GM23338 (cell line): ENCODE measurements around the gene R3HDML. TPM values are rescaled to one million over a fixed set of nuclear protein-coding genes. Genes with fewer than 3 reads are reported as not detected.

Source experiments
- ATAC-seq: fragments of 200-7000 bp; cut with Tn5 transposase; 3 replicates; pipeline ENCODE4 v1.9.1; 2020
- DNase-seq: peaks from one replicate; pipeline ENCODE4 v3.0.0-alpha.2; 2015; ENCODE audit warnings: low spot score
- H2AFZ ChIP-seq: fragments of 200-600 bp; sonication (generic); 2 replicates; pipeline ENCODE4 v1.8.0; 2016; ENCODE audit warnings: antibody characterized with exemption, mild to moderate bottlenecking, moderate library complexity
- H3F3A ChIP-seq: fragments of 200-600 bp; sonication (generic); replicated peaks from 2 replicates; pipeline ENCODE4 v1.8.0; 2017; ENCODE audit warnings: antibody characterized with exemption, mixed run types, low read depth
- H3K27ac ChIP-seq: fragments of 200-600 bp; sonication (generic); 2 replicates; pipeline ENCODE4 v1.6.1; 2016; ENCODE audit warnings: low read depth
- H3K27me3 ChIP-seq: fragments of 200-600 bp; sonication (generic); 2 replicates; pipeline ENCODE4 v1.8.0; 2016; ENCODE audit warnings: mild to moderate bottlenecking, mixed run types, moderate library complexity; ENCODE audit not compliant: insufficient read depth
- H3K36me3 ChIP-seq: fragments of 200-600 bp; sonication (generic); 2 replicates; pipeline ENCODE4 v1.8.0; 2016; ENCODE audit warnings: mild to moderate bottlenecking; ENCODE audit not compliant: insufficient read depth
- H3K4me1 ChIP-seq: fragments of 200-600 bp; sonication (generic); 2 replicates; pipeline ENCODE4 v1.8.0; 2016; ENCODE audit warnings: mild to moderate bottlenecking, moderate library complexity; ENCODE audit not compliant: insufficient read depth
- H3K4me2 ChIP-seq: fragments of 200-600 bp; sonication (generic); 2 replicates; pipeline ENCODE4 v1.7.1; 2017; ENCODE audit warnings: mixed run types
- H3K4me3 ChIP-seq: fragments of 200-600 bp; sonication (generic); 2 replicates; pipeline ENCODE4 v1.6.1; 2016; ENCODE audit warnings: mixed run types
- H3K79me2 ChIP-seq: fragments of 200-600 bp; sonication (generic); replicated peaks from 2 replicates; pipeline ENCODE4 v1.8.0; 2017; ENCODE audit warnings: mild to moderate bottlenecking; ENCODE audit not compliant: insufficient read depth
- H3K9me2 ChIP-seq: fragments of 200-600 bp; sonication (generic); 2 replicates; pipeline ENCODE4 v1.8.0; 2017; ENCODE audit not compliant: insufficient read depth
- H4K20me1 ChIP-seq: fragments of 200-600 bp; sonication (generic); replicated peaks from 2 replicates; pipeline ENCODE4 v1.8.0; 2017; ENCODE audit warnings: mild to moderate bottlenecking; ENCODE audit not compliant: insufficient read depth
- H3K27ac Mint-ChIP-seq: 2 replicates; pipeline ENCODE4 v1.8.0; 2020; ENCODE audit warnings: inconsistent platforms, mild to moderate bottlenecking, moderate library complexity, mixed read lengths
- H3K27me3 Mint-ChIP-seq: 3 replicates; pipeline ENCODE4 v1.8.0; 2022; ENCODE audit warnings: low read depth, mild to moderate bottlenecking, moderate library complexity, mixed read lengths, inconsistent platforms; ENCODE audit not compliant: insufficient read depth, poor library complexity
- H3K36me3 Mint-ChIP-seq: 3 replicates; pipeline ENCODE4 v1.8.0; 2021; ENCODE audit warnings: low read depth, mild to moderate bottlenecking, inconsistent platforms, moderate library complexity, mixed read lengths
- H3K4me1 Mint-ChIP-seq: 3 replicates; pipeline ENCODE4 v1.8.0; 2020; ENCODE audit warnings: mild to moderate bottlenecking, inconsistent platforms, mixed read lengths
- H3K4me3 Mint-ChIP-seq: 3 replicates; pipeline ENCODE4 v1.8.0; 2021; ENCODE audit warnings: moderate library complexity, mild to moderate bottlenecking, inconsistent platforms, mixed read lengths
- H3K9me3 Mint-ChIP-seq: 3 replicates; pipeline ENCODE4 v1.8.0; 2020; ENCODE audit warnings: moderate library complexity, mild to moderate bottlenecking, inconsistent platforms, mixed read lengths
- CREB1 ChIP-seq: fragments of 250-450 bp; sonication (Bioruptor Pico); IDR thresholded peaks from 2 replicates; pipeline ENCODE4 v1.5.0; 2020; ENCODE audit warnings: low read depth, mild to moderate bottlenecking, moderate library complexity
- EZH2 ChIP-seq: fragments of 200-600 bp; sonication (generic); IDR thresholded peaks from one replicate; pipeline ENCODE4 v1.8.0; 2017; ENCODE audit warnings: antibody characterized with exemption, mild to moderate bottlenecking, low read depth; ENCODE audit not compliant: unreplicated experiment
- EZH2phosphoT487 ChIP-seq: fragments of 200-600 bp; sonication (generic); IDR thresholded peaks from one replicate; pipeline ENCODE4 v1.8.1; 2018; ENCODE audit warnings: antibody characterized with exemption; ENCODE audit not compliant: unreplicated experiment
- JUNB ChIP-seq: IDR thresholded peaks from one replicate; pipeline ENCODE4 v1.6.1; 2016; ENCODE audit warnings: antibody characterized with exemption; ENCODE audit not compliant: unreplicated experiment
- NANOG ChIP-seq: IDR thresholded peaks from 2 replicates; pipeline ENCODE4 v1.6.1; 2016; ENCODE audit warnings: antibody characterized with exemption, borderline replicate concordance
- POLR2AphosphoS5 ChIP-seq: IDR thresholded peaks from 2 replicates; pipeline ENCODE4 v1.6.1; 2016; ENCODE audit warnings: antibody characterized with exemption, low read depth
- STAT1 ChIP-seq: IDR thresholded peaks from one replicate; pipeline ENCODE4 v1.6.1; 2016; ENCODE audit warnings: antibody characterized with exemption; ENCODE audit not compliant: unreplicated experiment
- ZNF114 ChIP-seq: fragments of 250-450 bp; sonication (Bioruptor Pico); IDR thresholded peaks from 2 replicates; pipeline ENCODE4 v1.5.0; 2020; ENCODE audit warnings: mild to moderate bottlenecking, moderate library complexity
- ZNF331 ChIP-seq: fragments of 250-450 bp; sonication (Bioruptor Pico); IDR thresholded peaks from 2 replicates; pipeline ENCODE4 v1.5.0; 2020; ENCODE audit warnings: low read depth, mild to moderate bottlenecking, moderate library complexity
- polyA plus RNA-seq: library from polyadenylated mRNA; unstranded; fragments of >200 nt; fragmentation: Nextera tagmentation; extraction: Ambion mirVana; gene quantifications from 2 replicates; pipeline ENCODE4 v1.2.1, GENCODE V29; 2016
- total RNA-seq: library from RNA; depleted of rRNA; stranded (reverse); fragments of >200 nt; shearing (Covaris generic); gene quantifications from 2 replicates; pipeline ENCODE4 v1.2.3, GENCODE V29; 2014
- TF ChIP-seq, protein P1 (sequence below): IDR thresholded peaks from one replicate; pipeline ENCODE4 v1.6.1; 2018; ENCODE audit warnings: antibody characterized with exemption; ENCODE audit not compliant: unreplicated experiment
- TF ChIP-seq, protein P2 (sequence below): IDR thresholded peaks from 2 replicates; pipeline ENCODE4 v1.6.1; 2016; ENCODE audit warnings: antibody characterized with exemption
- TF ChIP-seq, protein P3 (sequence below): fragments of 250-450 bp; sonication (Bioruptor Pico); IDR thresholded peaks from 2 replicates; pipeline ENCODE4 v1.5.0; 2020; ENCODE audit warnings: mild to moderate bottlenecking, moderate library complexity
- TF ChIP-seq, protein P4 (sequence below), 2 experiments: fragments of 200-600 bp in 1 of 2; sonication (generic) in 1 of 2; conservative IDR thresholded peaks; 2 replicates each; pipeline versions ENCODE4 v1.5.1 to v1.6.1; 2016 to 2017; ENCODE audit warnings: antibody characterized with exemption in 2 of 2, low read depth in 2 of 2, mild to moderate bottlenecking in 2 of 2, moderate library complexity in 1 of 2

Gene R3HDML
- total and polyA plus RNA-seq, 2 experiments from 2014 or later: not detected

DNA sequence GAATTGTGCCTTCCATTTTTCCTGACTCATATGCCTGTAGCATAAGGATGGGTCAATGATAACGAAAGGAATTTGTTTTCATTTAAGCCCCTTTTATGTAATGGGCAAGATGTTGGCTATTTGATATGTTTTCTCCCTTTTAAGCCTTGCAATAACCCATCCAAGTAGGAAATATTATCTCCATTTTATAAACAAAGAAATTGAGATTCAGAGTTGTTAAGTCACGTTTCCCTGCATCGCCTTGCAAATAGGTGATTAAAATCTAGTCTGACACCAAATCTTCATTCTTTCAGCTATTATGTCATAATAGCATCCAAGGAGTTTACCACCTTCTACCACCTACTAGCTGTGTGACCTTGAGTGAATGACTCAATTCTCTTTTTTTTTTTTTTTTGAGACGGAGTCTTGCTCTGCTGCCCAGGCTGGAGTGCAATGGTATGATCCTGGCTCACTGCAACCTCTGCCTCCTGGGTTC is 25.7 kb downstream of the R3HDML start:
- Histone ChIP-seq H3K27ac (no peak overlapping the region), H3F3A (no peaks in the 10 kb centered on the region), H3K4me2 (no peak overlapping the region), H3K4me1 (no peaks in the 10 kb centered on the region), H3K27me3 (no peaks in the 10 kb centered on the region), H4K20me1 (no peaks in the 10 kb centered on the region), H3K4me3 (no peak overlapping the region), H3K9me2 (no peaks in the 10 kb centered on the region), H3K79me2 (no peaks in the 10 kb centered on the region), H2AFZ (no peak overlapping the region), H3K36me3 (no peaks in the 10 kb centered on the region)
- no peak for TF ChIP-seq ZNF331 (CRISPR knock-in tag)
- TF ChIP-seq, protein P1, sequence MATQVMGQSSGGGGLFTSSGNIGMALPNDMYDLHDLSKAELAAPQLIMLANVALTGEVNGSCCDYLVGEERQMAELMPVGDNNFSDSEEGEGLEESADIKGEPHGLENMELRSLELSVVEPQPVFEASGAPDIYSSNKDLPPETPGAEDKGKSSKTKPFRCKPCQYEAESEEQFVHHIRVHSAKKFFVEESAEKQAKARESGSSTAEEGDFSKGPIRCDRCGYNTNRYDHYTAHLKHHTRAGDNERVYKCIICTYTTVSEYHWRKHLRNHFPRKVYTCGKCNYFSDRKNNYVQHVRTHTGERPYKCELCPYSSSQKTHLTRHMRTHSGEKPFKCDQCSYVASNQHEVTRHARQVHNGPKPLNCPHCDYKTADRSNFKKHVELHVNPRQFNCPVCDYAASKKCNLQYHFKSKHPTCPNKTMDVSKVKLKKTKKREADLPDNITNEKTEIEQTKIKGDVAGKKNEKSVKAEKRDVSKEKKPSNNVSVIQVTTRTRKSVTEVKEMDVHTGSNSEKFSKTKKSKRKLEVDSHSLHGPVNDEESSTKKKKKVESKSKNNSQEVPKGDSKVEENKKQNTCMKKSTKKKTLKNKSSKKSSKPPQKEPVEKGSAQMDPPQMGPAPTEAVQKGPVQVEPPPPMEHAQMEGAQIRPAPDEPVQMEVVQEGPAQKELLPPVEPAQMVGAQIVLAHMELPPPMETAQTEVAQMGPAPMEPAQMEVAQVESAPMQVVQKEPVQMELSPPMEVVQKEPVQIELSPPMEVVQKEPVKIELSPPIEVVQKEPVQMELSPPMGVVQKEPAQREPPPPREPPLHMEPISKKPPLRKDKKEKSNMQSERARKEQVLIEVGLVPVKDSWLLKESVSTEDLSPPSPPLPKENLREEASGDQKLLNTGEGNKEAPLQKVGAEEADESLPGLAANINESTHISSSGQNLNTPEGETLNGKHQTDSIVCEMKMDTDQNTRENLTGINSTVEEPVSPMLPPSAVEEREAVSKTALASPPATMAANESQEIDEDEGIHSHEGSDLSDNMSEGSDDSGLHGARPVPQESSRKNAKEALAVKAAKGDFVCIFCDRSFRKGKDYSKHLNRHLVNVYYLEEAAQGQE: no peak
- TF ChIP-seq POLR2AphosphoS5: no peak
- no peak for TF ChIP-seq NANOG
- no peak for TF ChIP-seq JUNB
- TF ChIP-seq EZH2phosphoT487: no peak
- TF ChIP-seq ZNF114 (CRISPR knock-in tag): no peak
- TF ChIP-seq, protein P2, sequence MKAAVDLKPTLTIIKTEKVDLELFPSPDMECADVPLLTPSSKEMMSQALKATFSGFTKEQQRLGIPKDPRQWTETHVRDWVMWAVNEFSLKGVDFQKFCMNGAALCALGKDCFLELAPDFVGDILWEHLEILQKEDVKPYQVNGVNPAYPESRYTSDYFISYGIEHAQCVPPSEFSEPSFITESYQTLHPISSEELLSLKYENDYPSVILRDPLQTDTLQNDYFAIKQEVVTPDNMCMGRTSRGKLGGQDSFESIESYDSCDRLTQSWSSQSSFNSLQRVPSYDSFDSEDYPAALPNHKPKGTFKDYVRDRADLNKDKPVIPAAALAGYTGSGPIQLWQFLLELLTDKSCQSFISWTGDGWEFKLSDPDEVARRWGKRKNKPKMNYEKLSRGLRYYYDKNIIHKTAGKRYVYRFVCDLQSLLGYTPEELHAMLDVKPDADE: no peak
- TF ChIP-seq EZH2: no peak
- no peak for TF ChIP-seq CREB1 (CRISPR knock-in tag)
- TF ChIP-seq STAT1: no peak
- TF ChIP-seq, protein P3, sequence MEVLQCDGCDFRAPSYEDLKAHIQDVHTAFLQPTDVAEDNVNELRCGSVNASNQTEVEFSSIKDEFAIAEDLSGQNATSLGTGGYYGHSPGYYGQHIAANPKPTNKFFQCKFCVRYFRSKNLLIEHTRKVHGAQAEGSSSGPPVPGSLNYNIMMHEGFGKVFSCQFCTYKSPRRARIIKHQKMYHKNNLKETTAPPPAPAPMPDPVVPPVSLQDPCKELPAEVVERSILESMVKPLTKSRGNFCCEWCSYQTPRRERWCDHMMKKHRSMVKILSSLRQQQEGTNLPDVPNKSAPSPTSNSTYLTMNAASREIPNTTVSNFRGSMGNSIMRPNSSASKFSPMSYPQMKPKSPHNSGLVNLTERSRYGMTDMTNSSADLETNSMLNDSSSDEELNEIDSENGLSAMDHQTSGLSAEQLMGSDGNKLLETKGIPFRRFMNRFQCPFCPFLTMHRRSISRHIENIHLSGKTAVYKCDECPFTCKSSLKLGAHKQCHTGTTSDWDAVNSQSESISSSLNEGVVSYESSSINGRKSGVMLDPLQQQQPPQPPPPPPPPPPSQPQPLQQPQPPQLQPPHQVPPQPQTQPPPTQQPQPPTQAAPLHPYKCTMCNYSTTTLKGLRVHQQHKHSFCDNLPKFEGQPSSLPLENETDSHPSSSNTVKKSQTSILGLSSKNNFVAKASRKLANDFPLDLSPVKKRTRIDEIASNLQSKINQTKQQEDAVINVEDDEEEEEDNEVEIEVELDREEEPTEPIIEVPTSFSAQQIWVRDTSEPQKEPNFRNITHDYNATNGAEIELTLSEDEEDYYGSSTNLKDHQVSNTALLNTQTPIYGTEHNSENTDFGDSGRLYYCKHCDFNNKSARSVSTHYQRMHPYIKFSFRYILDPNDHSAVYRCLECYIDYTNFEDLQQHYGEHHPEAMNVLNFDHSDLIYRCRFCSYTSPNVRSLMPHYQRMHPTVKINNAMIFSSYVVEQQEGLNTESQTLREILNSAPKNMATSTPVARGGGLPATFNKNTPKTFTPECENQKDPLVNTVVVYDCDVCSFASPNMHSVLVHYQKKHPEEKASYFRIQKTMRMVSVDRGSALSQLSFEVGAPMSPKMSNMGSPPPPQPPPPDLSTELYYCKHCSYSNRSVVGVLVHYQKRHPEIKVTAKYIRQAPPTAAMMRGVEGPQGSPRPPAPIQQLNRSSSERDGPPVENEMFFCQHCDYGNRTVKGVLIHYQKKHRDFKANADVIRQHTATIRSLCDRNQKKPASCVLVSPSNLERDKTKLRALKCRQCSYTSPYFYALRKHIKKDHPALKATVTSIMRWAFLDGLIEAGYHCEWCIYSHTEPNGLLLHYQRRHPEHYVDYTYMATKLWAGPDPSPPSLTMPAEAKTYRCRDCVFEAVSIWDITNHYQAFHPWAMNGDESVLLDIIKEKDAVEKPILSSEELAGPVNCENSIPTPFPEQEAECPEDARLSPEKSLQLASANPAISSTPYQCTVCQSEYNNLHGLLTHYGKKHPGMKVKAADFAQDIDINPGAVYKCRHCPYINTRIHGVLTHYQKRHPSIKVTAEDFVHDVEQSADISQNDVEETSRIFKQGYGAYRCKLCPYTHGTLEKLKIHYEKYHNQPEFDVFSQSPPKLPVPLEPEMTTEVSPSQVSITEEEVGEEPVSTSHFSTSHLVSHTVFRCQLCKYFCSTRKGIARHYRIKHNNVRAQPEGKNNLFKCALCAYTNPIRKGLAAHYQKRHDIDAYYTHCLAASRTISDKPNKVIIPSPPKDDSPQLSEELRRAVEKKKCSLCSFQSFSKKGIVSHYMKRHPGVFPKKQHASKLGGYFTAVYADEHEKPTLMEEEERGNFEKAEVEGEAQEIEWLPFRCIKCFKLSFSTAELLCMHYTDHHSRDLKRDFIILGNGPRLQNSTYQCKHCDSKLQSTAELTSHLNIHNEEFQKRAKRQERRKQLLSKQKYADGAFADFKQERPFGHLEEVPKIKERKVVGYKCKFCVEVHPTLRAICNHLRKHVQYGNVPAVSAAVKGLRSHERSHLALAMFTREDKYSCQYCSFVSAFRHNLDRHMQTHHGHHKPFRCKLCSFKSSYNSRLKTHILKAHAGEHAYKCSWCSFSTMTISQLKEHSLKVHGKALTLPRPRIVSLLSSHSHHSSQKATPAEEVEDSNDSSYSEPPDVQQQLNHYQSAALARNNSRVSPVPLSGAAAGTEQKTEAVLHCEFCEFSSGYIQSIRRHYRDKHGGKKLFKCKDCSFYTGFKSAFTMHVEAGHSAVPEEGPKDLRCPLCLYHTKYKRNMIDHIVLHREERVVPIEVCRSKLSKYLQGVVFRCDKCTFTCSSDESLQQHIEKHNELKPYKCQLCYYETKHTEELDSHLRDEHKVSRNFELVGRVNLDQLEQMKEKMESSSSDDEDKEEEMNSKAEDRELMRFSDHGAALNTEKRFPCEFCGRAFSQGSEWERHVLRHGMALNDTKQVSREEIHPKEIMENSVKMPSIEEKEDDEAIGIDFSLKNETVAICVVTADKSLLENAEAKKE (CRISPR knock-in tag): no peak
- TF ChIP-seq, protein P4, sequence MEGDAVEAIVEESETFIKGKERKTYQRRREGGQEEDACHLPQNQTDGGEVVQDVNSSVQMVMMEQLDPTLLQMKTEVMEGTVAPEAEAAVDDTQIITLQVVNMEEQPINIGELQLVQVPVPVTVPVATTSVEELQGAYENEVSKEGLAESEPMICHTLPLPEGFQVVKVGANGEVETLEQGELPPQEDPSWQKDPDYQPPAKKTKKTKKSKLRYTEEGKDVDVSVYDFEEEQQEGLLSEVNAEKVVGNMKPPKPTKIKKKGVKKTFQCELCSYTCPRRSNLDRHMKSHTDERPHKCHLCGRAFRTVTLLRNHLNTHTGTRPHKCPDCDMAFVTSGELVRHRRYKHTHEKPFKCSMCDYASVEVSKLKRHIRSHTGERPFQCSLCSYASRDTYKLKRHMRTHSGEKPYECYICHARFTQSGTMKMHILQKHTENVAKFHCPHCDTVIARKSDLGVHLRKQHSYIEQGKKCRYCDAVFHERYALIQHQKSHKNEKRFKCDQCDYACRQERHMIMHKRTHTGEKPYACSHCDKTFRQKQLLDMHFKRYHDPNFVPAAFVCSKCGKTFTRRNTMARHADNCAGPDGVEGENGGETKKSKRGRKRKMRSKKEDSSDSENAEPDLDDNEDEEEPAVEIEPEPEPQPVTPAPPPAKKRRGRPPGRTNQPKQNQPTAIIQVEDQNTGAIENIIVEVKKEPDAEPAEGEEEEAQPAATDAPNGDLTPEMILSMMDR (conservative IDR thresholded peaks at IDR 0.05; ENCODE audit: low read depth in 2 of 2): no peak
- DNase-seq (no peak), ATAC-seq (no peak)
- peaks cover 3% of the 10 kb centered on the region for H3K27me3 Mint-ChIP-seq
- H3K9me3 Mint-ChIP-seq: no peaks in the 10 kb centered on the region
- no peak overlapping the region for H3K4me3 Mint-ChIP-seq
- no peaks in the 10 kb centered on the region for H3K4me1 Mint-ChIP-seq
- no peaks in the 10 kb centered on the region for H3K36me3 Mint-ChIP-seq
- H3K27ac Mint-ChIP-seq: no peak overlapping the region
